ENCODE measurements around the gene BST1. TPM values are rescaled to one million over a fixed set of nuclear protein-coding genes. Genes with fewer than 3 reads are reported as not detected.

Gene BST1, protein sequence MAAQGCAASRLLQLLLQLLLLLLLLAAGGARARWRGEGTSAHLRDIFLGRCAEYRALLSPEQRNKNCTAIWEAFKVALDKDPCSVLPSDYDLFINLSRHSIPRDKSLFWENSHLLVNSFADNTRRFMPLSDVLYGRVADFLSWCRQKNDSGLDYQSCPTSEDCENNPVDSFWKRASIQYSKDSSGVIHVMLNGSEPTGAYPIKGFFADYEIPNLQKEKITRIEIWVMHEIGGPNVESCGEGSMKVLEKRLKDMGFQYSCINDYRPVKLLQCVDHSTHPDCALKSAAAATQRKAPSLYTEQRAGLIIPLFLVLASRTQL
- total RNA-seq (10 to 100 TPM in 1 of 2 donors, 1 to 10 TPM in 1; 9.3 to 13.7 TPM), polyA plus RNA-seq (10 to 100 TPM in 1 of 2 donors, 1 to 10 TPM in 1; 4.6 to 18.5 TPM)
- long read RNA-seq, donor 1, transcript BST1-201 (9 exons, 1,480 nt): major isoform, 11 of 25 reads
- long read RNA-seq, donor 1, partial matches to known transcripts: 0 of 25 reads
- long read RNA-seq, donor 1, other reads (novel, unspliced or antisense): 14 of 25 reads
- long read RNA-seq, donor 2, transcript BST1-201 (9 exons, 1,480 nt): major isoform, 6 of 9 reads
- long read RNA-seq, donor 2, partial matches to known transcripts: 1 of 9 reads
- long read RNA-seq, donor 2, other reads (novel, unspliced or antisense): 2 of 9 reads

DNA sequence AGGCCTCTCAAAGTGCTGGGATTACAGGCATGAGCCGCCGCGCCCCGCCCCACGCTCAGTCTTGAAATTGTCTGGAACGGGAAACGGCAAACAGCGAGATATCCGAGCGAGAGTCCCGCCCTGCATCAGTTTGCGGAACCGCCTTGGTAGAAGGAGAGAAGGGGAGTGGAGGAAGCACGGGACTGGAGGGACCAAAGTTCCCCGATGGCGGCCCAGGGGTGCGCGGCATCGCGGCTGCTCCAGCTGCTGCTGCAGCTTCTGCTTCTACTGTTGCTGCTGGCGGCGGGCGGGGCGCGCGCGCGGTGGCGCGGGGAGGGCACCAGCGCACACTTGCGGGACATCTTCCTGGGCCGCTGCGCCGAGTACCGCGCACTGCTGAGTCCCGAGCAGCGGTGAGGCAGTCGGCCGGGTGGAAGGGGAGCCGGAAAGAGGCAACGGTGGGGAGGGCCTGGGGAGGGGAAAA is at the start of gene BST1:
Gene BST1 (plus strand): TSS at position 125 of the 463 bp plus-strand sequence. CDS start 80 bp downstream, at position 205.
- peak within 1 kb of the TSS; percentile 40 to 62 for H3K4me3 ChIP-seq (ENCODE audit: low read length in 2 of 2)
- no peak within 1 kb of the TSS for H3K27ac ChIP-seq (ENCODE audit: low read depth in 1 of 2, low read length in 2 of 2)
- no peaks in the 10 kb centered on the region for H3K4me1 ChIP-seq (ENCODE audit: control insufficient read depth in 1 of 2, insufficient read depth in 2 of 2, low read length in 2 of 2)
- DNase-seq (peak; percentile 88), ATAC-seq (ENCODE audit: low FRiP score) (peak; percentile 82)
- intact Hi-C loops (cut with DNase I): no loop called here
- 1 to 2% methylated on average over 43 of the region's 43 CpGs for WGBS, 2 donors
- H3K36me3 ChIP-seq (ENCODE audit: control insufficient read depth in 1 of 2, insufficient read depth in 2 of 2, low read length in 1 of 2): no peaks in the 10 kb centered on the region
- H3K27me3 ChIP-seq (ENCODE audit: control insufficient read depth in 1 of 2, insufficient read depth in 2 of 2, low read length in 1 of 2): no peaks in the 10 kb centered on the region
- H3K9me3 ChIP-seq (ENCODE audit: control insufficient read depth, low read length): no peaks in the 10 kb centered on the region

DNA sequence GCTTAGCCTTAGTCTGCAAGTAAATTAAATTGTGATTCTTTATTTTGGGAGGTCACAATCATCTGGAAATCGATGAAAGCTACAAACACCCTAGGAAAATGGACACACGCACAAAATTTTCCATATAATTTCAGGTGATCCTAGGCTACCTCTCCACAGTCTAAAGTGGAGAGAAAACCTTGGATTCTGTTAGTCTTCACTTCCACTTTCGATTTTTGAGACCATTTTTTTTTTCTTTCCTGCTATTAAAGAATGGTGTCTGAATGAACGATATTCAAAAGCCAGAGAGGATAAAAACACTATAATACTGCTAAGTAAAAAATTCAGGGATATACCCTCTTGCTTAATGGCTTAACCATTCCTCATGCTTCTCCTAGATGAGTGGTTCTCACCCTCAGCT is 49.4 kb upstream of the BST1 start:
- intact Hi-C loops (cut with DNase I): loop anchor here in 1 of 2 donors (5.0 kb wide), 1 partner anchor 176 kb away; no protein-coding TSS in a partner anchor
- no peaks in the 10 kb centered on the region for H3K36me3 ChIP-seq (ENCODE audit: control insufficient read depth in 1 of 2, insufficient read depth in 2 of 2, low read length in 1 of 2)
- DNase-seq: no peak
- peak overlapping the region in 1 of 2 donors; percentile 90 for H3K27ac ChIP-seq (ENCODE audit: low read depth in 1 of 2, low read length in 2 of 2)
- peaks cover 0 to 6% of the 10 kb centered on the region in 2 donors for H3K4me1 ChIP-seq (ENCODE audit: control insufficient read depth in 1 of 2, insufficient read depth in 2 of 2, low read length in 2 of 2)
- ATAC-seq (ENCODE audit: low FRiP score): no peak
- no peaks in the 10 kb centered on the region for H3K27me3 ChIP-seq (ENCODE audit: control insufficient read depth in 1 of 2, insufficient read depth in 2 of 2, low read length in 1 of 2)
- peak overlapping the region; percentile 89 to 93 for H3K4me3 ChIP-seq (ENCODE audit: low read length in 2 of 2)
- WGBS, 2 donors: 22 to 28% methylated on average over 4 of the region's 4 CpGs
- H3K9me3 ChIP-seq (ENCODE audit: control insufficient read depth, low read length): no peaks in the 10 kb centered on the region

DNA sequence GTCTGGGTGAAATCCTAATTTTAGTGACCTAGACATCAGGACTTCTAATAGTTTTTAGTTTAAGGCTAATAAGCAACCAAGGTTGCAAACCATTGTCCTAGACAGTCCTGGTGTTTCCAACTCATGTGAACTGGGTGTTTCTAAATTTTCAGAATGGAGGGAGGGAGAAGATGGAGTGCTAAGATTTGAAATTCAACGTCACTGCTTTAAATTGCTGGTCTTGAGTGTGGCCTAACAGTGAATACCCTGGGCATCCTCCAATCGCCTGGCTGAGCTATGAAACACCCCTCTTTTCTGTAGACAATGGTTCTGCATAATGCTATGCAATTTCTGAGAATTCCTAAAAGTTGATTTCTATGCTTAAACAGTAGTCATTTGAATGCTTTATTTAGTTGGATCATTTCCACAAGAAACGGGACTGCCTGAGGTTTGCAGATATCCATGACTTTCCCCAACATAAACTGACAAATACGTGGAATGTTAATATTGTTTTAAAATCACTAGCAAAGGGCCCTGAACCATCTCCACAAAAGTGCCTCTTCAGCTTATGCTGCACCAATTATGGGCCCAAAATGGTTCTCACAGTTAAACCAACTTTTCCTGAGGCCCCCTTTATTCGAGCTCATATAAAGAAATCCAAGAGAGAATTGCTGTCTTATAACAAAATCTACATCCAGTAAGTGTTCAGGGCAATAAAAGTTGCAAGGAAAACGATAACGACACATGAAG is 48.8 kb upstream of the BST1 start:
- intact Hi-C loops (cut with DNase I): loop anchor here in 1 of 2 donors (5.0 kb wide), 1 partner anchor 177 kb away; no protein-coding TSS in a partner anchor
- ATAC-seq (ENCODE audit: low FRiP score): no peak
- 0 to 1% methylated on average over 7 of the region's 7 CpGs for WGBS, 2 donors
- Histone ChIP-seq H3K4me1 (ENCODE audit: control insufficient read depth in 1 of 2, insufficient read depth in 2 of 2, low read length in 2 of 2) (peaks cover 0 to 6% of the 10 kb centered on the region in 2 donors), H3K9me3 (ENCODE audit: control insufficient read depth, low read length) (no peaks in the 10 kb centered on the region), H3K36me3 (ENCODE audit: control insufficient read depth in 1 of 2, insufficient read depth in 2 of 2, low read length in 1 of 2) (no peaks in the 10 kb centered on the region), H3K27me3 (ENCODE audit: control insufficient read depth in 1 of 2, insufficient read depth in 2 of 2, low read length in 1 of 2) (no peaks in the 10 kb centered on the region), H3K4me3 (ENCODE audit: low read length in 2 of 2) (peak overlapping the region; percentile 89 to 93), H3K27ac (ENCODE audit: low read depth in 1 of 2, low read length in 2 of 2) (peak overlapping the region; percentile 96 to 97)
- DNase-seq: no peak

DNA sequence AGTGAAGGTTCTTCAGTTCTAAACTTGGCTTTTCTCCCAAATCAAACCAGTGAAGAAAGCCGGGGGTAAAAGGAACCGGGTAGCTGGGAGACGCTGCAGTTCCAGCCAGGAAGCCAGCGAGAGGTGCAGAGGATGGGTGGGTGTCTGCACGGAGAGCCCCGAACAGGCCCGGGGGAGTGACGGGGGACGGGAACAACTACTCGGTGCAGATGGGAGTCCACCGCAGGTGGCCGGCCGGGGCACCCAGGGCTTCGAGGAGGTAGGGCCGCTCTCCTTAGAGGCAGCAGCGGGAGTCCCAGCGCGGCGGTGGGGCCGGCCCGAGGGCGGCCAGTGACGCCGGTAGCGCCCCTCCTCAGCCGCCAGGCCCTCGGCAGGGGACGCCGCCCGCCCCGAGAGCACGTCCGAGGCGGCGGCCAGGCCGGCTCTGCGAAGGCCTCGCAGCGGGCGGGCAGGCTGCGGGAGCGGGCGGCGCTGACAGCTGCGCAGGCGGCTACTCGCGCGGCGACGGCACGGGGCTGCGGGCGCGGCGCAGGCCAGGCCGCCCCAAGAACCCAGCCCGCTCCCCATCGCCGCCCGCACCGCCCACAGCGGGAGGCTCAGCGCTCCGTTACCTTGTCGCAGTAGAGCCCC is 48.2 kb upstream of the BST1 start:
- DNase-seq (peak; percentile 71 to 84), ATAC-seq (ENCODE audit: low FRiP score) (peak; percentile 63)
- H3K9me3 ChIP-seq (ENCODE audit: control insufficient read depth, low read length): no peaks in the 10 kb centered on the region
- intact Hi-C loops (cut with DNase I): loop anchor here in 1 of 2 donors (5.0 kb wide), 1 partner anchor 177 kb away; no protein-coding TSS in a partner anchor
- peaks cover 0 to 6% of the 10 kb centered on the region in 2 donors for H3K4me1 ChIP-seq (ENCODE audit: control insufficient read depth in 1 of 2, insufficient read depth in 2 of 2, low read length in 2 of 2)
- no peaks in the 10 kb centered on the region for H3K27me3 ChIP-seq (ENCODE audit: control insufficient read depth in 1 of 2, insufficient read depth in 2 of 2, low read length in 1 of 2)
- H3K27ac ChIP-seq (ENCODE audit: low read depth in 1 of 2, low read length in 2 of 2): peak overlapping the region; percentile 96 to 97
- WGBS, 2 donors: 0% methylated on average over 59 to 66 of the region's 66 CpGs
- no peaks in the 10 kb centered on the region for H3K36me3 ChIP-seq (ENCODE audit: control insufficient read depth in 1 of 2, insufficient read depth in 2 of 2, low read length in 1 of 2)
- H3K4me3 ChIP-seq (ENCODE audit: low read length in 2 of 2): peak overlapping the region; percentile 89 to 93

DNA sequence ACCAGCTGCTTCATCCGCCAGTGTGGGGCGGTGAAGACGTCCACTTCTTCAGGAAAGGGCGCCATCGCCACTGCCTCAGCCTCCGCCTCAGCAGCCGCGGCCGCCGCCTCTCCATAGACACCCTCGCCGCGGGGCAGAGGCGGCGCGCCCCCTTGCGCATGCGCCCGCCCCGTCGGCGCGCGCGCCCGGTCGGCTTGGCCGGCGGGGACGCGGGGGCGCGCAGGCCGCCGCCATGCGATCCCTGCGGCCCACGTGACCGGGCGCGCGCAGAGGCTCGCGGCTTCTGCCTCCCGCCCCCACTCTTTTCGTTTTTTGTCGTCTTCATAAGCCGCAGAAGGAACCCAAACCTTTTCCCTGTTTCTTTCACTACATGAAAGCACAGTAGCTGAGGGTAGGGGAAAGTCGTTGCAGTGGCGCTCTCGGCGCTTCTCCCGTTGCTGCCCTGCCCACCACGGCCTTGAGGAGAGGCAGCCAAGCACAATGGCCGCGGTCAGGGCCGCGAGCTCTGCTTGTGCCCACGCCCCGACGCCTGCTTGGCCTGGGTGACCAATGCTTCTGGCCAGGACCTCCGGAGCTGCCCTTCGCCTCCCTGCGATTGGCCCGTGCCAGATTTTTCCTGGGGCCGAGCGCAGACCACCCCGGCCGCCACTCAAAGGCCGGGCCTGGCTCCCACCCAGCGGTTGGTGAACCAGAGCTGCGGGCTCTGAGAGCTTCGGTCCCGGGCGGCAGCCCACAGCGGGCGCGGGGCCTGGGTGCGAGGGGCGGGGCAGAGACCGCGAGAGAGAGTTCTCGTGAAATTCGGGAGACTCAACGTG is 47.4 kb upstream of the BST1 start, which contains the start of gene FBXL5:
Gene FBXL5 (minus strand): TSS at position 135 of the 815 bp plus-strand sequence. CDS start 70 bp downstream, at position 65.
- Histone ChIP-seq H3K27ac (ENCODE audit: low read depth in 1 of 2, low read length in 2 of 2) (peak within 1 kb of the TSS; percentile 96 to 100), H3K9me3 (ENCODE audit: control insufficient read depth, low read length) (no peaks in the 10 kb centered on the region), H3K4me3 (ENCODE audit: low read length in 2 of 2) (peak within 1 kb of the TSS; percentile 89 to 93), H3K4me1 (ENCODE audit: control insufficient read depth in 1 of 2, insufficient read depth in 2 of 2, low read length in 2 of 2) (peaks cover 0 to 6% of the 10 kb centered on the region in 2 donors), H3K36me3 (ENCODE audit: control insufficient read depth in 1 of 2, insufficient read depth in 2 of 2, low read length in 1 of 2) (no peaks in the 10 kb centered on the region), H3K27me3 (ENCODE audit: control insufficient read depth in 1 of 2, insufficient read depth in 2 of 2, low read length in 1 of 2) (no peaks in the 10 kb centered on the region)
- DNase-seq (peak; percentile 86 to 92), ATAC-seq (ENCODE audit: low FRiP score) (peak; percentile 94)
- intact Hi-C loops (cut with DNase I): loop anchor here in 1 of 2 donors (2.0 kb wide), 1 partner anchor 25 kb away; the partner anchor contains the start of gene FAM200B
- 0 to 1% methylated on average over 84 to 85 of the region's 85 CpGs for WGBS, 2 donors

DNA sequence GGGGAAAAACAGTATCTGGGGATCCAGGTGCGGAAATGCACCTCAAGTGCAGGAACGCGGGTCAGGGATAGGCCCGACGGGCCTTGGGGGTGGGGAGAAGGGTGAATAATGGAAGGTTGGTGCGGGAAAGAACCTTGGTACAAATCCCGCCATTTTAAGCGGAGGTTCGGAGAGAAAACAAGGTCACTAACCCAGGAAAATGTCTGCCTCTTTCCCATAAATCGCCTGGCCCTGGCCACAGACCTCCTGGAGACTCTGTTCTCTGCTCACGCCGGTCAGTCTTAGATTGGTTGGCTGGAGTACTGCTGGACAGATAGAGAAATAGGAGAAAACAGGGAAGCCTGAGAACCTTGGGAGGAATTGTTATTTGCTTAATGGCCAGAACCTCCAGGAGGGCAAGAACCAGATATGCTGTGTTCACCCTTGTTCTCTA is 46.8 kb upstream of the BST1 start:
- Histone ChIP-seq H3K27ac (ENCODE audit: low read depth in 1 of 2, low read length in 2 of 2) (peak overlapping the region; percentile 89 to 100), H3K27me3 (ENCODE audit: control insufficient read depth in 1 of 2, insufficient read depth in 2 of 2, low read length in 1 of 2) (no peaks in the 10 kb centered on the region), H3K9me3 (ENCODE audit: control insufficient read depth, low read length) (no peaks in the 10 kb centered on the region), H3K4me3 (ENCODE audit: low read length in 2 of 2) (peak overlapping the region; percentile 75 to 93), H3K36me3 (ENCODE audit: control insufficient read depth in 1 of 2, insufficient read depth in 2 of 2, low read length in 1 of 2) (no peaks in the 10 kb centered on the region), H3K4me1 (ENCODE audit: control insufficient read depth in 1 of 2, insufficient read depth in 2 of 2, low read length in 2 of 2) (peaks cover 0 to 6% of the 10 kb centered on the region in 2 donors)
- intact Hi-C loops (cut with DNase I): loop anchor here in 1 of 2 donors (2.0 kb wide), 1 partner anchor 25 kb away; the partner anchor contains the start of gene FAM200B
- DNase-seq: peak in 1 of 2 donors; percentile 53
- ATAC-seq (ENCODE audit: low FRiP score): peak; percentile 28
- WGBS, 2 donors: 33 to 39% methylated on average over 12 of the region's 12 CpGs

DNA sequence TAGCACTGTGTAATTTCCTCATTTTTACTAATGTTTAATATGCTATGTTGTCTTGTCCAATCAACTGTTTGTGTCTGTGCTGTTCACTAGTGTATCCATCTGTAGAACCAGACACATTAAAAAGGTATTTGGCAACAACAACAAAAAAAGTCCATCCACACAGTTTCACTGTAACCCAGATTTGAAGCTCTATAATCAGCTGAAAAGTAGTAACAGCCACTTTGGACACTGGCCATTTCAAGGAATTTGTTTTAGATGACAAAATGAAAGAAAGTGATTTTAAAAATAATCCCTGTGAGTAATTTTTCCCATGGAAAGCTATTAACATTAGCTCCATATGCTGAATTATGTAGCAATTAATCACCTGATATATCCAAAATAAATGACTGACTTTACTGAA is 45.5 kb upstream of the BST1 start:
- Histone ChIP-seq H3K27ac (ENCODE audit: low read depth in 1 of 2, low read length in 2 of 2) (no peak overlapping the region), H3K4me1 (ENCODE audit: control insufficient read depth in 1 of 2, insufficient read depth in 2 of 2, low read length in 2 of 2) (peaks cover 0 to 3% of the 10 kb centered on the region in 2 donors), H3K9me3 (ENCODE audit: control insufficient read depth, low read length) (no peaks in the 10 kb centered on the region), H3K4me3 (ENCODE audit: low read length in 2 of 2) (no peak overlapping the region), H3K36me3 (ENCODE audit: control insufficient read depth in 1 of 2, insufficient read depth in 2 of 2, low read length in 1 of 2) (no peaks in the 10 kb centered on the region), H3K27me3 (ENCODE audit: control insufficient read depth in 1 of 2, insufficient read depth in 2 of 2, low read length in 1 of 2) (no peaks in the 10 kb centered on the region)
- ATAC-seq (ENCODE audit: low FRiP score) (no peak), DNase-seq (no peak)
- intact Hi-C loops (cut with DNase I): loop anchor here in 1 of 2 donors (2.0 kb wide), 1 partner anchor 23 kb away; the partner anchor contains the start of gene FAM200B
